ENCODE data around the gene PRPSAP1.
"Not testable (repeated sequence)": the region's sequence is repeated elsewhere in the genome, so short reads cannot be mapped to it uniquely, and the experiment has no call there.

The PRPSAP1 gene

DNA sequence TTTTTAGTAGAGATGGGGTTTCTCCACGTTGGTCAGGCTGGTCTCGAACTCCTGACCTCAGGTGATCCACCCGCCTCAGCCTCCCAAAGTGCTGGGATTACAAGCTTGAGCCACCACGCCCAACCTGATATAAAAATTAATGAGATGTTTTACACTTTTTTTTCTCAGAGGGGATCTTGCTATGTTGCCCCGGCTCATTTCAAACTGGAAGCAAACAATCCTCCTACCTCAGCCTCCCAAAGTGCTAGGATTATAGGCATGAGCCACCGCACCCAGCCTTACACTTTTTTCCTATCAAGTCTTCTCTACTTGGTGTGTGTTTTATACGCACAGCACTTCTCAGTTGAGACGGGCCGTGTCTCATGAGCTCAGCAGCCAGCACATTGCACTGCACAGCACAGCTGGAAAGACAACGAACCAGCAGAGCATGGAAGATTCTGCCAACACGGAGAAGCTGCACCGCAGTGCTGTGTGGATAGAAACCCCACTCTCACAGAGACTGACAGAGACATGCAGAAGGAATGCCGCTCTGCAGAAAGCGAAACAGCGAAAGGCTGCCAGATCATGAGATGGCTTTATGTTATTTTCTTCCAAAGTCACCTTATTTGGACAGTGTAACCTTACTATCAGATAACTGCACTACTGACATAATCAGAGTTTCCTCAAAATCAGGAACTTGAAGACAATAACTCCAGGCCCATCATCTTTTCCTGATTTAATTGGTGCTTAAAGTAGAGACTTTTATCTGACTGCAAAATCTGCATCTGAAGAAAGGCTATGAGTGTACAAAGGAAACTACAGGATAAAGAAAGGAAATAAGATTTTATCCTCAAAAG is 39.1 kb downstream of the PRPSAP1 start:
- no peak for DNase-seq

DNA sequence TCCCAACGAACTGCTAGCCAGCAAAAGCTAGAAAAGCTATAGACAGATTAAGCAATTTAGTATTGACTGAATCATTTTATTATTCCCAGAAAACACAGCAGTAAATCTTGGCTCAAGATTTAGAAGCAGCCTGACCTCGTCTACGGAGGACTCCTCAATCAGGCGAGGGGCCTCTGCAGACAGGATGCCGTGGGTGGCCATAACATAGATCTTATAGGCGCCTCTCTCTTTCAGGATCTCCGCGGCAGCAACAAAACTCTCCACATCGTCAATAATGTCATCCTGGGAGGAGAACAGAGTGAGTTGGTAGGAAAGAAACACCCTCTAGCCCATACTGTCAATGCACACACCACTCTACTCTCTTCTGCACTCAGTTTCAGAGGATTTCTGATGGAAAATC is 41.0 kb downstream of the PRPSAP1 start:
- no peak for DNase-seq

DNA sequence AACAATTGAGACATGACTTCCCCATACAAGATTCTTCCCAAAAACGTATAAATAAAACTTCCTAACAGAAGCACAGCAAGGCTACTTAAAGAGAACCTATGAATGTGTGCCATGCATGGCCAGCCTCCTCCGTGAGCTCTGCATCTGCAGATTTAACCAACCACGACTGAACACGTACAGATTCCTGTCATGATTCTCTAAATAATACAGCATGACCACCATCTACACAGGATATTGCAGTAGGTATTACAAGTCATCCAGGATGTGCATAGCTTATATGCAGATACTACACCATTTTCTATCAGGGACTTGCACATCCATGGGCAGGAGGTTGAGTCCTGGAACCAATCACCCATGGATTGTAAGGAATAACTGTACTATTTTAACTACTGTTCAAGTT is 44.3 kb downstream of the PRPSAP1 start:
- no peak for DNase-seq

DNA sequence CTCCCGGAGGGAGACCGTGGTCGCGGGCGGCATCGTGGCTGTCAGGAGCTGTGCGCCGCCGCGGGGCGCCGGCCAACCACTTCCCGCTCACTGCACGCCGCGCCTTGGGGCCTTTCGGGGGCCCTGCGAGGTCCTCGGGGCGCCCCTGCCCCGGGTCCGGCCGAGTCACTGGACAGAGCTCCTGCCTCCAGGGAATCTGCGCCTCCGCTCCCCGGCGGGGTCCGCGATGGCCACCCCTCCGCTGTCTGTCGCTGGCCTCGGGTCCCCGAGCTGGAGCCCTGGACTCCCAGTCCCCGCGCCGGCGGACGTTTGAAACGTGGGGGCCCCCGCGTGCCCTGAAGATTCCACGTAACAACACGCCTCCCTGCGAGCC is 45.8 kb downstream of the PRPSAP1 start, which contains the start of gene QRICH2:
Gene QRICH2, minus strand, starts transcription at position 311 of the 373 bp plus-strand sequence. Its CDS starts 278 bp downstream, at position 33.
- DNase-seq: no peak

DNA sequence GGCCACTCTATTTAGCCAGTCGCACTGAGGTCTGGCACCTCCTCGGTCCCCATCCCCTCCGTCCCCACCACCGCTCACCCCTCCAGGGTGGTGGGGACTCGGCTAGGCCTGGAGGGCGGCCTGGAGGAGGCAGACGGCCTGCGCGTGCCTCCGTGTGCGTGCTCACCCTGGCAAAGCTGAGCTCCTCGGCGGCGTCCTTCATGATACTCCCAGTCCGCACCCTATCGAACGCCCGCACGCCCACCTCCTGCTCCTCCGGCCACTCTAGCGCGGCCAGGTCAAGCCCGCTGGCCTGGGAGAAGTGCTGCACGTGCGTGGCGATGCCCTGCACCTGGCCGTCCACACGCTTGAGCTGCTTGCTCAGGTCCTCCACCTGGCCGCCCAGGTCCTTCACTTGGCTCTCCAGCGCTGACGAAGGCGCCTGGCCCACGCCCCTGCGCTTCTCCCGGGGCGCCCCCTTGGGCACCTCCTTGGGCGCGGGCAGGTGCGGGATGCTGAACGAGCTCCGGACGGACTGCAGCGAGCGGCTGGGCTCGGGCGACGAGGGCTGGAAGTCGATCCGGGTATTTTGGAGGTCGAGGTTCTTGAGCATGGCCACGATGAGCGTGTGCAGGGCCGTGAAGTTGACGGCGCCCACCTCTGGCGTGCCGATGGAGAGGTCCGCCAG is 46.3 kb downstream of the PRPSAP1 start:
- DNase-seq: no peak

DNA sequence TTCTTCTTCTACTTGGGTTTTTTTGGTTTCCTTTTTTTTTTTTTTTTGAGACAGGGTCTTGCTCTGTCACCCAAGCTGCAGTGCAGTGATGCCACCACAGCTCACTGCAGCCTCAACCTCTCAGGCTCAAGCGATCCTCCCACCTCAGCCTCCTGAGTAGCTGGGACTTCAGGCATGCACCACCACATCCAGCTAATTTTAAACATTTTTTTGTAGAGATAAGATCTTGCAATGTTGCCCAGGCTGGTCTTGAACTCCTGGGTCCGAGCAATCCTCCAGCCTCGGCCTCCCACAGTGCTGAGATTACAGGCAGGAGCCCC is 48.6 kb downstream of the PRPSAP1 start:
- DNase-seq: not testable (repeated sequence)

DNA sequence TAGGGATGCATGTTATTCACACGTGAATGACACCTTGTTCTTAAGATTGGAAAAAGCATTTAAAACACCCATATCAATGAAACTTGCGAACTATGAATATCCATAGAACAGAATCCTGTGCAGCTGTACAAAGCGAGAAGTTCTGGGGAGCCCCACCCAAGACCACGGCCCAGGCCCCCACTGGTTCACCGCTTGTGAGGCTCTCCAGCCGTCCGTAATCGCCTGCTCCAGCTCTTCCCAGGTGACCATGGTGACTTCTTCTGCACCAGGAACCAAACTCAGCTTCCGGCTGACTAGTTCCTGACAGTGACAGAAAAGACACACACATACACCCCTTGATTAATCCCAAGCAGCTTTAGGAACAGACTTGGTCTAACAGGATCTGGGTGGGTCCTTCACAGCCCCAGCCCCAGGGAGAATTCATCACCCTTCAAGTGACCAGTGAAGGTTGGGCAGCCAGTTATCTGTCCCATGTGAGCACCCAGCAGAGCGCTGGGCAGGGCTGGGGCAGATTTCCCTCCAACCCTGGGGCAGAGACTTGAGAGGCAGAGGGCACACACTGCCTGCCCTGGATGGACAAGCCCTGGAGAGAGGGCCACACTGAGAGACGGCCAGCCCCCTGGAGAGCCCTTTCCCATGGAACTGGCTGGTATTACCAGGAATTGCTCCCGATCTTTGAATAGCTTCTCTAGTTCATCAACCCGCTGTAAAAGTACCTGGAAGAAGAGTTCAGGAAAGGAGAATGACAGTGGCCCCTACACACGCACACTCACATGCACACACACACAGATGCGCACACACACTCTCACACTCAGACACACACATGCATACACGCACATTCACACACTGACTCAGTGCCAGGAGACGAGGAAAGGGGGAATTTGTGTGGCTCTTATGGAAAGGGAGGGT is 49.2 kb downstream of the PRPSAP1 start:
- no peak for DNase-seq

DNA sequence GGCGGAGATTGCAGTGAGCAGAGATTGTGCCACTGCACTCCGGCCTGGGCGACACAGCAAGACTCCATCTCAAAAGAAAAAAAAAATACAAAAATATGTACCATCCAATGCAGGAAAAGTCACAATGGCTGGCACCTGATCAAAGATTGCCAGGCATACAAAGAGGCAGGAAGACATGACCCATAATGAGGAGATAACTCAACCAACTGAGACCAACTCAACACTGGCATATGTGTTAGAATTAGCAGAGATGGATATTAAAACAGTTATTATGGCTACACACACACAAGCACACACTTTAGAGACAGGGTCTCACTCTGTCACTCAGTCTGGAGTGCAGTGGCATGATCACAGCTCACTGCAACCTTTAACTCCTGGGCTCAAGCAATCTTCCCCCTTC is 56.3 kb downstream of the PRPSAP1 start:
- DNase-seq: no peak

DNA sequence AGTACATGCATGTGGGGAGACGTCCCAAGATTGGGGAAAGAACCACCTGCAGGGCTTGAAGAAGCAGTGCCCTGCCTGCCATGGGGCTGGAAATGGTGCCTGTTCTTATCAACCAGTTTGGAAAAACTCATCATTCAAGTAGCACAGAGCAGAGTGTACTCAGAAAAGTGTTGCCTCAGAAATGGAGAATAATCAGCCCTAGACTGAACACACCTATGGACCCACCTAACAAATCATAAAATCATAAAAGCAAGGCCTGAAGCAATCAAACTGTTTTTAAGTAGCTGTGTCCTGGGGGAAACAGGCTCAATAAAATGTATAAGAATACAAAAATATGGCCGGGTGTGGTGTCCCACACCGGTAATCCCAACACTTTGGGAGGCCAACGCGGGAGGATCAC is 56.8 kb downstream of the PRPSAP1 start:
- DNase-seq: no peak

DNA sequence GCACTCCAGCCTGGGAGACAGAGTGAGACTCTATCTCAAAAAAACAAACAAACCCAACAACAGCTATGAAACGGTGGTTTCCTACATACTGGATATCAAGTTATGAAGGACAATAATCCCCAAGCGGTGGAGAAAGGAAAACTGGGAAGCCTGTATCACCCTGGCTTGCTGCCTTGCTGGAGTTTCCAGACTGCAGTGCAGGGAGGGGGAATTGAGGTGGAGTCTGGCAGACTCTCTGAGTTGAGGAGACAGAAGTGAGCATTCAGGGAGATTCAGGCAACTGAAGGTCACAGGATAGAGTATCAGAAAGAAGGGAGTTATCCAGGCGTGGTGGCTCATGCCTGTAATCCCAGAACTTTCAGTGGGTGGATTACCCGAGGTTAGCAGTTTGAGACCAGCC is 57.5 kb downstream of the PRPSAP1 start:
- DNase-seq: no peak

DNA sequence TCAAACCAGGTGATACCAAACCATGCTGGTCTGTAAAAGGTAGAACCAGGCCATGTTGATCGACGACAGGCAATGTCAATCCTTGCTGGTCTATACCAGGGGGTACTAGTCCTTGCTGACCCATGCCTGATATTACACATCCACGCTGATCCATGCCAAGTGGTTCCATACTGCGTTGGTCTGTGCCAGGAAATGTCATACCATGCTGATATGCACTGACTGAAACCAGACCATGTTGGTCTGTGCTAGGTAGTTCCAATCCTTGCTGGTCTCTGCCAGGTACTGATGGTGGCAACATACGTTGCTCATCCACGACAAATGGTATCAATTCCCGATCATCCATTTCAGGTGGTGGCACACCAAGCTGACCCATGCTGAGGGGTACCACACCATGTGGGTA is 60.6 kb downstream of the PRPSAP1 start:
- no peak for DNase-seq

DNA sequence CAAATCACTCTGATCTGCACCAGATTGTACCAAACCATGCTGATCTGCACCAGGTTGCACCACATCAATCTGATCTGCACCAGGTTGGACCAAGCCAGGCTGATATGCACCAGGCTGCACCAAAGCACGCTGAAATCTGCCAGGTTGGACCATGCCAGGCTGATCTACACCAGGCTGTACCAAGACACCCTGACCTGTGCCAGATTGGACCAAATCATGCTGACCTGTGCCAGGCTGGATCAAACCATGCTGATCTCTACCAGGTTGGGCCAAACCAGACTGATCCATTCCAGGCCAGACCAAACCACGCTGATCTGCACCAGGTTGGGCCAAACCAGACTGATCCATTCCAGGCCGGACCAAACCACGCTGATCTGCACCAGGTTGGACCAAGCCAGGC is 61.1 kb downstream of the PRPSAP1 start:
- DNase-seq: no peak

DNA sequence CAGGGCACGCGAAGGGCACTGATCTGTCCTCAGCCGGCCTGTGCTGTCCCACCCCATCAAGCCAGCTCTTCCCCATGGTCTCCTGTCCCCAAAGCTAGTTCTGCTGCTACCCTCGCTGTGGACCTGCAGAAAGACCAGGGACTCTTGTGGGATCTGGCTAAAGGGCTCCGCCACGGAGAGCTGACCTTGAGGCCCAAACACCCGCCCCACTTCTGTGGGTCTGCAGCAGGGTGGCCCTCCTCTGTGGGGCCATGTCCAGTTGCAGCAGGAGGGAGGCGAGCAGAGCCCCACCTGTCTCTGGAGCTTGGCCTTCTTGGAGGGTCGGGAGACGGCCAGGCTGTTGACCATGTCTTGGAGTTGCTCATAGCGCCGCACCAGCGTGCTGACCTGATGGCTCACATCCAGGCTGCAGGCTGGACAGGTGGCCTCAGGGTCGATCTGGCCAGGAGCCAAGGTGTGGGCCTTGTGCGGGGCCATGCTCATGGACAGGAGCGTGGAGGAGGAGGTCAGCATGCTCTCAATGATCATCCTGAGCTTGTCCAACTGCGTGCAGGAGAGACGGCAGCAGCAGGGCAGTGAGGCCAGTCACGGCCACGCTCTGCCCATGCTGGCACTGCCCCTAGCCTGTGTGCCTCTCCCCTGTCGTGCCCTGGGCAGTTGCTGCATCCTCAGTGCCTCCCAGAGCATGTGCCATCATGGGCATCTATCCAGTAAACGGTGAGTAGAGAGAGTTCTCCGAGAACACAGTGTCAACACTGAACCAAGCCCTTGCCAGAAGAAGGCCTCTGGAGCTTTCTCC is 71.9 kb downstream of the PRPSAP1 start:
- DNase-seq: peak; percentile 44

DNA sequence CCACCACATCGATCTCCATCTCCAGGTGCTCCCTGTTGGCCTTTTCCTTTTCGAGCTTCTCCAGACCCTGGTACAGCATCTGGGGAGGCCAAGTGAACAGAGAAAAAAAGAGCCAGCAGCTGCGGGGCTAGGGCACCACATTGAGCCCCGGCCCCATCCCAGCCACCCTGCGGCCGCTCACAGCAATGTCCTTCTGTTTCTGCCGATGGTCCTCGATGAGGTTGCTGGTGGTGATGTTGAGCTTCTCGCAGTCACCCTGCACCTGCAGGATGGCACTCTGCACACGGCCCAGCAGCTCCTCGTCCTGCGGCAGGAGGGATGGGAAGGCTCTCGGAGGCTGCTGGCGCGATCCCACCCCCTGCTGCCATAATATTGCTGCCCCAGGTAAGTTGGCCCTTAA is 73.1 kb downstream of the PRPSAP1 start:
- DNase-seq: no peak

DNA sequence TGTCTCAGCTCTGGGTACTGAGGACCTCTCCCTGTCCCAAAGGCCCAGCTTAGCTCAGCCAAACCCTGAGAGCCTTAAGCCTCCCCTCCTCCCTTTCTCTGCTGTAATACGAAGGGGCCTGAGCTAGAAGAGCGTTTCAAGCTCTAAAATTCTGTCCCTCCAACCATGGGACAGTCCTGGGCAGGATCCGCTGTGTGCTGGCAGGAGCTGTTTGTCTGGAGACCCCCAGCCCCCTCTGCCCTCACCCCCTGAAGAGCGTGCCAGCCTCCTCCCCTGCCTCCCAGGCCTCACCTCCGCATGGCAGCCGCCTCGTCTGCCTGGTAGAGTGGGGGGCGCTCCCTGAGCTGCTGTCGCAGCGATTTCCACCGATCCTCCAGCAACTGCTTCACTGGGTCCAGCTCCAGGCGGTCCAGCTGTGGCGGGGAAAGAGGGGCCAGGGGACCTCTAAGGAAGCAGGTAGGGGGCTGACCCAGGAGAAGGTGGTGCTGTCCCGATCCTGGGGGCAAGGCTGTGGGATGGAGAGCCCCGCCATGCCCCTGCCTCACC is 73.9 kb downstream of the PRPSAP1 start:
- no peak for DNase-seq

DNA sequence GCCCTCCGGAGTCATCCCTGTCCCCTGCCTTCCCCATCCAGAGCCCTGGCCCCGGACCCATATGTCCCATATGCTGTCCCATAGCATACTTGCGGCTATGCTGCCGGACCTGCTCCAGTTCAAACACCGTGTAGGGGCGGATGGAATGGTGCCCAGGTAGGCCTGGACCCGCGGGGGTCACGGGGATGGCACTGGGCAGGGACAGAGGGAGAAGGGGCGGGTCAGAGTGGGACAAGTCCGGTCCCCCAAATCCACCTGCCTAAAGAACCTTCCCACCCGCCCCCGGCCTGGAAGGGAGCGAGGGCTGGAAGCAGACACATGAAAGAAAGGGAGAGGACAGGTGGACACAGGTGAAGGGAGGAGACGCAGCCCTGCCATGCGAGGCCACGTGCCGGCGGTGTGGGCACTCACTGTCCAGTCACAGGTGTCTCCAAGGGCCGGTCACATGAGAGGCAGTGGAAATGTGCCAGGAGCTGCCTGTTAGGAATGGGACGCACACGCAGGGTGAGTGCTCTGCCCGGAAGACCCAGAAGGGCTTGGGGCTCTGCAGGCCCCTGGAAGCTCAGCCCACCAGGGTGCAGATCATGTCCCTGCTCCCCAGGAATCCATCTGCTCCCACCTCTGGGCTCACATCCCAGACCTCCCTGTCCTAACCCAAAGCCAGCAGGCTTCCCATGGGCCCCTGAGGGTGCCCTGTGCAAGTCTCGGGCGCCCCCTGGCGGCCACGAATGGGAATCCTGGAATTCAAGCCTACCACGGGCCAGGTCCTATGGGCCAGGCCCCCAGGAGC is 74.6 kb downstream of the PRPSAP1 start:
- DNase-seq: peak; percentile 58

DNA sequence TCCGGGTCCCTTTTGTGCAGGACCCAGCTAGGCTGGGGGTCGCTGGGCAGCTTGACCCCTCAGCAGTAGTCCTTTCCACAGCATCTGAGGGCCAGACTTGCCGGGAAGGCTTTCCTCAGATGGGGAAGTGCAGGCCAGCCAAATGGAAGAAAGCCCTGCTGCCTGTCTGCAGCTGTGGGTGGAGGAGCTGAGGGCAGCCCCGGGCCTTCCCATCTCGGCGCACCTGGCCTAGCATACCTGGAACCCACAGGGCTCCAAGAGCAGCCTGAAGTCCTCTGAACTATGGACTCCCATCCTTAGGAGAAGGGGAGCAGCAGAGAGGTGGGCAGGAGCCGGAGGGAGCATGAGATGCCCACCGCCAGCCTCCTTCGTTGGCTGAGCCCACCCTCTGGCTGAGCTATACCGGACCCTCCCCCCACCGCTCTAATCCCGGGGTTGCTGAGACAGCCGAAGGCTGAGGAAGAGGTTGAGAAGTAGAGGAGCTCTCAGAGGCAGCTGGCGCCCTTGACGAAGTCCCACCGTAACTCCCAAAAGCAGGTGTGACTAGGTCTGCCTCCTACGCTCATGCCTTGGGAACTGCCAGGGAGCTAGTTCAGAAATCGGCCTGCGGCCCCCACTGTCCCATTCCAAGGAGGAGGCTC is 75.3 kb downstream of the PRPSAP1 start:
- DNase-seq: no peak

DNA sequence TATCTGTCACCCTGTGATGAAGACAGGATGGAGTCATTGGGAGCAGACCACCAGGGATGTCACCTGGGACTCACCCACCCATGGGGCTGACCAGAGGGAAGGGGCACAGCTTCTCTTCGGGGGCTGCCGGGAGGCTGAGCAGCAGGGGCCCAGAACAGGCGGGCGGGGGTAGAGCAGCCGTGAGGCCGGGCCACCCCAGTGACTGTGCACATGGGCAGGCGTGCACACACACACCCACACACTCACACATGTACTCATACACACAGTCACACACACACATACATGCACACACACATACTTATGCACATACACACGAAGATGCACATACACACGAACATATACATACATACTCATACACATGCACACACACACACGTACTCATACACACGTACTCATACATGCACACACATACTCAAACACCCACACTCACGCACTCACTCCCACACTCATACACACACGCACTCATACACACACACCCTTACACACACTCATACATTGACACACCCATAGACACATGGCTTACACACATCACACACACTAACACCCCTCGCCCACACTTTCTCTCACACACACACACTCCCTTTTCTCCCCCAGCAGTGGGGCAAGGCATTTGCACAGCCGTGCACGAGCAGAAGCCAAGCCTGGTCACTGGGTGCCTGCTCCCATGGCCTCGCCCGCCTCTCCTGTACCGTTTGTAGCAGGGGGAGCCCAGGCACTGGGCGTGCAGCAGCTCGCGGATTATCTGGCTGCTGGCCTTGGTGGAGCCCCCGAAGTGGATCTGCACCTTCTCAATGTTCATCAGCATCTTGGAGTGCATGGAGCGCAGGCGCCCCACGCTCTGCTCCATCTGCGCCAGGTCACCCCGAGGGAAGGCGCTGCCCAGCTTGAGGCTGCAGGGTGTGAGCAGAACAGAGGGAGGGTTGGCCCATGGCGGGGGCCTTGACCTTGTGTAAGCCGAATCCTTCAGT is 76.1 kb downstream of the PRPSAP1 start:
- no peak for DNase-seq

DNA sequence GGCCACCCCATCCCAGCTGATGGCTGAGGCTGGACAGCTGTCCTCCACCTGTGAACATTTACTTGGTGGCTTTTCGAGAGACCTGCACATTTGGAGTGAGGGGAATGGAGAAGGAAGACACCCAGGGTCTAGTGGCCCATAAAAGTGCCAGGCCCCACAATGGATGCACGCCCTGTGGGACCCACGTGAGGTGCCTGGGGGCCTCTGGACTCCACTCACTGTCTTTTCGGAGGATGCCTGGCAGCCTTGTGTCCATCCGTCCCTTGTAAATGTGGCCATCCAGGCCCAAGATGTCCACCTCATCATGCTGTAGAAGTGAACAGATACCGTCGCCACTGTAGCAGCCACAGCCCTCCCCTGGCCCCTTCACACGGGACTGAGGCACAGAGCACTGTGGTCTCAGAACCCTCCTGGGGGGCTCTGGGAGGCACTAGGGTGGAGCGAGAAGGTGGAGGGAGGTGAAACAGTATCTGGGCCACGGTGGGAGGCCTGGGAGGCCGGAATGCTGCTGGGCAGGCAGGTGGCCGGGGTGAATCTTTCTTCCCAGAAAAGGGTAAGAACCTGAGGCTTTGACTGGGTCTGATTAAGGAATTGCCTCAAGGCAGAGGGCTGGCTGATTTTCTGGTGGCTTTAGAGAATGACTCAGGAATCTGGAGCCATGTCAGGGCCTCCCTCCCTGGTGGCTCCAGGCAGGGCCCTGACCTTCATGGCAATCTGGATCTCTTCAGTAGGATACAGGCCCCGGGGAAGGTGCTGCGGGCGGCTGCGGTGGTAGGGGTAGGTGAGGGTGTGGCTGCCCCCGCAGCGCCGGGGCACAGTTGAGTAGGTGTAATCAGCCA is 77.0 kb downstream of the PRPSAP1 start:
- no peak for DNase-seq
